Measurements from ENCODE around the gene PNKP. TPM values are rescaled to one million over a fixed set of nuclear protein-coding genes. Genes with fewer than 3 reads are reported as not detected.

The PNKP gene
- total RNA-seq (2014; rRNA removed; shearing (Covaris generic)) = 90.2 and 111 TPM in 2 replicates

DNA sequence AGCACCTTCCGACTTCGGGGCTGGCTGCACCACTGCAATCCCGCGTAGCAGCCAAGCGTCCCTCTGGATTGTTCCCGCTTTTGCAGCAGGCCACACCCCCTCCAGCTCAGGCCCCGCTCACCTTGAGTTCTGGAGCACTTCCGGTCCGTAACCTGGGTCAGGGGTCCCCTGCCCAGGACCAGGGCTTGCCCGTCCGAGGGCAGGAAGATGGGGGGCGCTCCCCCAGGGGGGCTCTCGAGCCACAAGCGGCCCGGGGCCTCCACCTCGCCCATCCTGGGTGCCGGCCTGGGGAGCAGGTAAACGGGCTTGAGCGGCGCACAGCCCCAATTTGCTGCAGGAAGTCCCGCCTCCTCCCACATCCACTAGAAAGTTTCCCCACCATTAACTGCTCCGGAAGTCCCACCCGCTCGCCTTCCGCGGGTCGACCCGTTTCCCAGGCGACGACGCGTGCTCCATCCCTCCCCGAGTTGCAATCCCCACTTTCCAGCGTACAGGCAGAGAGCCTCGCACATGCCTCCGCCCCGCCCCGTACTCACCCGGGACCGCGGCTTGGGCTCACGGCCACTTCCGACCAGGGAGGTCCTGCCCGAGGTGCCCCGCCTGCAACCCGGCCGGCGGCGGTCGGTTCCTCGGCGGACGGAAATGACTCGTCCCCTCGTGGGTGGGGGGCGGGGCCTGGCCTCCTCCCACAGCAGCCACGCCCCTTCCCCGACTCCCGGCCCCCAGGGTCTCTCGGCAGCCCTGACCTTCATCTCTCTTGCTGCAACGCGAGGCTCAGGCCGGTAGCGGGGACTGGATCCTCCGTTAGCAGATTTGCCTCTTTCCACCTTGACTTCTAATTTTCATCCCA is at the start of gene PNKP:
TSS of gene PNKP (minus strand) at position 644 of the 850 bp plus-strand sequence. CDS start at position 272, 372 bp downstream.
- in situ Hi-C loops (cut with HindIII; ENCODE audit: low sequenced_read_pairs) = no loop called here
- peak; percentile 96 for DNase-seq (ENCODE audit: low spot score)

DNA sequence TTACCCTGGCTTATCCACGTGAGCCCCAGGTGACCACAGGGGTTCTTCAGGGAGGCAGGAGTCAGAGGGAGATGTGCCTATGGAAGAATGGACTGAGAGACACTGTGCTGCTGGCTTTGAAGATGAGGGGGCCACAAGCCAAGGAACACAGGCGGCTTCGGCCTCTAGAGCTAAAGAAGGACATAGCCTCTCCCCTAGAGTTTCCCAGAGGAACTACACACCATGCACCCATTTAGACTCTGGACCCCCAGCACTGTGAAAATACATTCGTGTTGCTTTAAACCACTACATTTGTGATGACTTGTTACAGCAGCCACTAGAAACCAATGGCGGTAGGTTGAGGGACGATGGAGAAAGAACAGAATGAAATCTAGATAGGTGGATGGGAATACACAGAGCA is 47.9 kb upstream of the PNKP start:
- DNase-seq (ENCODE audit: low spot score) = no peak
- in situ Hi-C loops (cut with HindIII; ENCODE audit: low sequenced_read_pairs) = no loop called here

DNA sequence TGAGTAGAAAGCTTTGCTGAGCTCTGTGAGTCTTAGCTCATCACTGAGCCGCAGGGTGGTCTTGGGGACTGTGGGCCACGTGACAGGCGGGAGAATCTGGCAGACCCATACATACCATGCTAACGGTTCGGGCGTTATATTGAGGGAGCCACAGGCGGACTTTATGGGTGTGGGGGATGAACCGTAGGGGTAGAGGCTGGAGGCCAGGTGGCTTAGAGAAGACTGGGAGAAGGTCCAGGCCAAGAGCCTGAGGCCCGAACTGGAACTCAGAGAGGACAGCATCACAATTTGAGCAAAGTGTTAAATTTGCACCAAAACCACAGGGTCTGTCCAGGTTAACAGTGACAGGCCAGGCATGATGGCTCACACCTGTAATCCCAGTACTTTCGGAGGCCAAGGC is 46.3 kb upstream of the PNKP start:
- DNase-seq (ENCODE audit: low spot score) = no peak
- in situ Hi-C loops (cut with HindIII; ENCODE audit: low sequenced_read_pairs) = no loop called here

DNA sequence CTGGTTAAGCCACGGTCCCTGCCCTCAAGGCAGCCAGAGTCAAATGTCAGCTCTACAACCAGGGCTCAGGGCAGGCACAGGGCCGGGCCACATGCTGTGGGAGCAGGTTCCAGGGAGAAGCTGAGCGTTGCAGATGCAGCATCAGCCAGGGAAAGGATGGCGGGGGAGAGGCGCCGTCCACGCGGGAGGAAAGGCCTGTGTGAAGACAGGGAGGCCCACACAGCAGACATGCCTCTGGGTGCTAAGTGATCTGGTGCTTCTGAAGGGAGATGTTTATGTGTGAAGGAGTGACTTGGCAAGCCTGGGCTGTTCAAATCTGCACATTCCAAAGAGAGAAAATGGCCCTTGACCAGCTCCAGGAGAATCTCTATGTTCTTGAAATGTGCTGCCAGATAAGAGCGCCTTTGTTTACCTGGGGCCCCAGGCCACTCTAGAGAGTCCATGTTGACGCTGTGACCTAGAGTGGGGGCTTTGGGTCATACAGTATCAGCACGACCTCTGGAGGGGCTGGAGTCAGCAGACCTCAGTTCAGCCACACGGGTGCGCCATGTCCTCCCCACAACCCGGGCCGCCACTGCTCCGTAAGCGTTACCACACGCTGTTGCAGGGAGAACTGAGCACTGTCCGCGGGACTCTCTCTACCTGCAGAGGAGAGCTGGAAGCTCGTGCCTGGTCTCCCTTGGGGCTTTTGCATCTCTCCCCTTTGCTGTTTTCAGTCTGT is 45.7 kb upstream of the PNKP start:
- in situ Hi-C loops (cut with HindIII; ENCODE audit: low sequenced_read_pairs) = no loop called here
- DNase-seq (ENCODE audit: low spot score) = no peak

DNA sequence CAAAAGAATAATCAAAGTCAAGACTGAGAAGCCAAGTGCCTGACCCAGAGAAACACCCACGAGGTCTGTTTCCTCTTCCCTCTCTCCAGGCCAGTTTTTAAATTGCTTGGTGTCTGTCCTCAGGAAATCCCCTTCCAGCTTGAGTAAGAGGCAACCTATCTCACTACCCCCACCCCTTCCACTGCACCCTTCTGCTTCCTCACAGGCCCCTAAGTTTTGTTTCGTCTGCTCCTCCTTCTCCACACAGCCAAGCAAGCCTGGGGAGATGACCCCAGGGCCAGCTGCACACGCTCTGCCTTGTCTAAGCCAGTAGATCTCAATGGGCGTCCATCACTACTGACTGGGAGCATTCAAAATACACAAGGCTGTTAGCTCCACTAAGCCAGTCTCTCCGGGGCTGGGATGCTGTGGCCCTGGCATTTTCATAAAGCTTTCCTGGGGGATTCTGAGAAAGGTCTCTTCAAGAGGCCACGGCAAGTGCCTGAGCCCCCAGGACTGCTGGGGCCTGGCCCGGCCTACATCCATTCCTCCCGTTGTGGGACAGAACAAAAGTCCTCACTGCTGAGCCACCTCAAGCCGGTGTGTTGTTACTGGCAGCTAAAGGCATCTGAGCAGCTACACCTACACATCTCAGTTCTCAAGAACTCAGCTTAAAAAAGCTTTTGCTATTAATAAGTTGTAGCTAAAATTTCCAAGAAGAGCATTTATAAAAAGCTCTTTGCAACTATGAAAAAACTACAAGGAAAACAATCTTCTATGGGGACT is 44.2 kb upstream of the PNKP start:
- in situ Hi-C loops (cut with HindIII; ENCODE audit: low sequenced_read_pairs) = no loop called here
- no peak for DNase-seq (ENCODE audit: low spot score)

DNA sequence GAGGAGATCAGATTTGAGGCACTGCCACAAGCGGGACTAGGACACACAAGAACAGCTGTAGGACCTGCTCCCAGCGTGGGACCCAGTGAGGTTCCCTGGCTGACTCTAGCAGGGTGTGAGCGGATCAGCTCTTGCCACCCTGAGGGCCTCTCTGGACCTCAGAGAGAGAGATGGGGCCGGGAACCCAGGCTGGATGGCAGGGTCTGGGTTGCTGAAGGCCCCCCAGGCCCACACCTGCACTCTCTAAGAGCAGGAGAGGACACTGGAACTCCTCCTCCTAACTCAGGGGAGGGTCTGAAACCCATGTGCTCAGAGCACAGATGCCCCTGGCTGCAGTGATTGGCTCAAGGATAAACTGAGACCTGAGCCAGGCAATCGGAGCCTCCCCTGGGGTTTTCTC is 42.8 kb upstream of the PNKP start:
- no peak for DNase-seq (ENCODE audit: low spot score)
- in situ Hi-C loops (cut with HindIII; ENCODE audit: low sequenced_read_pairs) = no loop called here

DNA sequence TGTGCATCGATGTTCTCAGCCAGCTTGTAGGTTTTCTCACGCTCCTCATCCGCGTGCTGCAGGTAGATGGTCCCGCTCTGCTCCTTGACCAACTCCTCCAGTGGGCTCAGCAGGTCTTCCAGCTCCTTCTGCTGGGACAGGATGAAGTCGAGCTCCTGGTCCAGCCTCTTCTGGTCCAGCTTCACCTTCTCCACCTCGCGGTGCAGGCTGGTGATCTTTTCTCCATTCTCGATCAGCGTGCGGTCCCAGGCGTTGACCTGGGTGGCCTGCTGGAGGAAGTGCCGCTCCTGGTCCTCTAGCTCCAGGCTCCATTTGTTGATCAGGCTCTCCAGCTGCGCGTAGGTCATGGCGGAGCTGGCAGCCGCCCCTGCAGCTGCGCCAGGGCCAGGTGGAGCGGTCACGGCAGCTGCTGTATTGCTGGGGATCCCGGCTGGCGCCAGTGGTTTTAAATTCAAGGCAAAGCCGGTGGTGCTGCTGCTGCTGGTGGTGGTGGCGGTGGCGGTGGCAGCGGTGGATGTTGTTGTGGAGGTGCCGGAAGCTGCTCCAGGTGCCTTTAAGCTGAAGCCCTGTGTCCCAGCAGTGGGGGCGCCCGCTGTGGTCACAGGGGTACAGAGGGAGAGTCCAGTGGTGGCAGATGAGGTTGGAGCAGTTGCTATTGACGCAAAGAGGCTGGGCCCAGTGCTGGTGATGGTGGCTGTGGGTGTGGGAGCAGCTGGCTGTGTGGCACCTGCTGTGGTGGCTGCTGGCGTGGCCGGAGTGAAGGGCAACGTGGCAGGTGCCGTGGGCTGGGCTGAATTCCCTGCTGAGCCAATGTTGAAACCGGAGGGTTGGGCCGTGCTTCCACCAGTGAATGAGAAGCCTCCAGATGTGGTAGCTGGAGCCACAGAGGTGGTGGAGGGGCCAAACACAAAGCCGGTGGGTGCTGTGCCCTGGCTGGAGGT is 41.4 kb upstream of the PNKP start:
- in situ Hi-C loops (cut with HindIII; ENCODE audit: low sequenced_read_pairs) = no loop called here
- DNase-seq (ENCODE audit: low spot score) = no peak

DNA sequence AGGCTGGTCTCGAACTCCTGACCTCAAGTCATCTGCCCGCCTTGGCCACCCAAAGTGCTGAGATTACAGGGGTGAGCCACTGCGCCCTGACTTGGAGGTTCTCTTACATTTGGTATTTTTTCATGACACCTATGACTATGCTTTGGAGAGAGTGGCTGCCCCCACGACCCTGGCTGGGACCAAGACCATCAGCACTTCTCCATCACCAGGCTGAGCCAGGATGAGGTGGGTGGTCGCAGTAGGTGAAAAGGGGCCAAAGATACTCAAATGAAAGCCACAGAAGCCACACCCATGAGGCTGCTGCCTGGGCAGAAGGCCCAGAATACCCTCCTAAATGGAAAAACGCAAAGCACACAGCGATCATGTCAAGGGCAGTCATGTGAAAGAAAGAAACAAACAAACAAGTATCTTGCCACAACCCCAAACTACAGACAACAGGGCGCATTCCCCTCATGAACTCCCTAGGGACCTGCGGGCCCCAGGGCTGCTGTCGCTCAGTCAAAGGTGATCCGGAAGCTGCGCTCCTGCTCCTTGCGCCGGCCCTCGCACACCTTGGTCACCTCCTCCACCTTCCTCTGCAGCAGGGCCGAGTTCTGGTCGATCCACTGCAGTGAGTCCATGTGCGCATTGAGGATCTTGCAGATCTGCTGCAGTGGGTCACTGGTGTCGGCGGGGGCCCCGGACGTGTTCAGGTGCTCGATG is 40.5 kb upstream of the PNKP start:
- in situ Hi-C loops (cut with HindIII; ENCODE audit: low sequenced_read_pairs) = no loop called here
- DNase-seq (ENCODE audit: low spot score) = no peak

DNA sequence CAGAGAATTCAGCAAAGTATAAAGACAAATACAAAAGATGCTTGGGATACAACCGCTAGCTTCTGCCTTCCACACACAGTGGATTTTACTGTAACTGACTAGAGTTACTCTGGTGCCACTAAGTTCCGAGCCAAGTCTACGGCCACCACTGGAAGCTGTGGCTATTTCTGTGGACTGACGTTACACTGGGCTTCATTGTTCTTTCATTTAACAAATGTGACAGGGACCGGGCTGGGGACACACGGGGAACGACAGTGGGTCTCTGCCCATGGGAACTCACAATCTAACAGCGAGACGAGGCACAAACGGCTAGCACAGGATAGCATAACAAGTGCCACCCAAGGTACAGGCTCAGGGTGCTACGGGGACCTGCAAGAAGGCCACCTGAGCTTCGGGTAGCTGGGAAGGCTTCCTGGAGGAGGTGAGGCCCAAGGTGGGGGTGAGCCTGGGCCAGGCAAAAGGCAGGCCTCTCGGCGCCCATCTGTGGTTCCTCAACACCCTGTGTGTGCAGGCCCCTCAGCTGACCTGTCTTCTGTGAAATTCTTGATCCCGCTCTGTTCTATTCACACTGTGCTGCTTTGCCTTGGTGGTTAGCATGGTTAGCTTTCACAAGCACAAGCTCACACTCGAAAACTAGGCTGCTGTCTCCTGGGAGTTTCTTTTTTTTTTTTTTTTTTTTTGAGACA is 39.6 kb upstream of the PNKP start:
- in situ Hi-C loops (cut with HindIII; ENCODE audit: low sequenced_read_pairs) = no loop called here

DNA sequence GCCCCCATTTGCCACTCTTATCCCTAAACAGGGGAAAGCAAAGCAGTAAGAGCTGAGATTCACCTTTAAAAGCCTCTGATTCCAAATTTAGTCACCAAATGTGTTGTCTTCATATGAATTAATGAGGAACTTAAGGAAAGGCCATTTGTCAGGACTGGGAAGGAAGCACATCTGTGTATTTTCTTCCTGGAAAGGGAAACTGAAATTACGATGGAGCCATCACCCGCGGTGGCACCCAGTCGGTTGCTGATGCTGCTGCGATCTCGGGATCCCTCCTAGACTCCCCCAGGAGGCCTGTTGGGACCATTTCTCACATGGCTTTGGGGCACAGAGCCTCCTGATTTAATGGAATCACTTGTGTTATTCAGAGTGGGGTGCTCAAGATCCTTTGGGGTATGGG is 36.8 kb upstream of the PNKP start:
- no peak for DNase-seq (ENCODE audit: low spot score)
- in situ Hi-C loops (cut with HindIII; ENCODE audit: low sequenced_read_pairs) = no loop called here

More for the DNA sequence above, 39.6 kb upstream of the PNKP start:
- no peak for DNase-seq (ENCODE audit: low spot score)

DNA sequence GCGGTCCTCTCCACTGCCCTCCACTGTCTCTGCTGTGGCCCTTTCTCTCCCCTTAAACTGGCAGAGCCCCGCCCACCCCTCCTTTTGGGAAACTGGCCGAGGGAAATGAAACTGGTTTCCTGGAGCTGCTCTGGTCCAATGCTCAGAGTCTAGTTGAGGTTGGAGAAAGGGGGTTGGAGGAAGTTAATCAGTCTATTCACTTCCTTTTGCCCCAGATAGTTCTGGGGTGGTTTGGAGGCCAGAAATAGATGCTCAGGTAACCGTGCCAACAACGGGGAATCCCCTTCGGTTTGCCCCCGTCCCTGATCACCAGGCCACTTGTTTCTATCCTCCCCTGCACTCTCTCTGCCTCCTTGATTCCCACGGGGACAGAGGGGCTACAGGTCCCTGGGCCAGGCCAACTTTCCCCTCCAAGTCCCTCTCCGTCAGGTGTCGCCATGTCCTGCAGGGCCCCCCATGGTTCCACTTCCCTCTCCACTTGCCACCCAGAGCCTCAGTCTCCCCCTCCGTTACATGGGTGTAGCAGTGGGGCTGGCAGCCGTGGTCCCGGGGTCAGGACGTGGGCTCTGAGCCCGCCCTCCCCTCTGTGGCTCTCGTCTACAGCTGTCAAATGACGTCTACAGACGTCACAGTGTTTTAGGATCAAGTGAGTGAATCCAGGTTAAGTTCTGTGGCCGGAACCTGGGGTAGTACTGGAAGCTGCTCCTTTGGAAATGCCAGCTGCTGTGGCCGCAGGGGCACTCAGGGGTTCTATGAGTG is 29.7 kb upstream of the PNKP start, which contains the start of gene IL4I1:
TSS of gene IL4I1 (minus strand) at position 25 of the 759 bp plus-strand sequence. CDS start 727 bp downstream, outside the sequence.
- in situ Hi-C loops (cut with HindIII; ENCODE audit: low sequenced_read_pairs) = no loop called here
- DNase-seq (ENCODE audit: low spot score) = no peak

DNA sequence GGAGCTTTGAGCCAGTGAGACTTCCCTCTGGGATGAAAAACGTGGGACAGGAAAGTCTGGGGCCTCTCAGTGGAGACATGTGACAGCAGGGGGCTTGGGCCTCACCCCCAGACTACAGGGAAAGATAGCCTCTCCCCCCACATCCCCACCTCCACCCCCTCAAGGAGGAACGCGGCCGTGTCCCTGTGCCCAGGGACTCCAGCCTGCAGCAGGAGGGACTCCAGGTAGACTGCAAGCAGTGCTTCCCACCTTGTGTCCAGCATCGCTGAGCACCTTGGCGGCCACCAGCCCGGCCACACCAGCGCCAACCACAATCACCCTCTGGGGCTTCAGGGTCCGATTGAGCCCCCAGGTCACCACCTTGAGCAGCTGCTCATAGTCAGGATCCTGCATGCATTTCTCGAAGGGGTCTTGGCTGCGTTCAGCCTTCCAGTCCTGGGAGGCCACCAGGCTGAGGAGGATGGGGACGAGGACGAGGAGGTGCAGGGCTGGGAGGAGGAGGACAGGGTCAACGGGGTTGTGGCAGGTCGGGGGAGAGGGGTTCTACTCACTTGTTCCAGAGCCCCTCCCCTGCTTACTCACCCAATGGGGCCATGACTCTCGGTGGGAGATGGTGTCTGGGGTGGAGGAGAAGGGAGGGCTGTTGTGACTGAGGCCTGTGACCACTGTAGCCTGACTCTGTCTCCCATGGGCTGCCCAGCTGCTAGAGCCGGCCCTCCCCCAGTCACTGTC is 28.4 kb upstream of the PNKP start:
- DNase-seq (ENCODE audit: low spot score) = no peak

DNA sequence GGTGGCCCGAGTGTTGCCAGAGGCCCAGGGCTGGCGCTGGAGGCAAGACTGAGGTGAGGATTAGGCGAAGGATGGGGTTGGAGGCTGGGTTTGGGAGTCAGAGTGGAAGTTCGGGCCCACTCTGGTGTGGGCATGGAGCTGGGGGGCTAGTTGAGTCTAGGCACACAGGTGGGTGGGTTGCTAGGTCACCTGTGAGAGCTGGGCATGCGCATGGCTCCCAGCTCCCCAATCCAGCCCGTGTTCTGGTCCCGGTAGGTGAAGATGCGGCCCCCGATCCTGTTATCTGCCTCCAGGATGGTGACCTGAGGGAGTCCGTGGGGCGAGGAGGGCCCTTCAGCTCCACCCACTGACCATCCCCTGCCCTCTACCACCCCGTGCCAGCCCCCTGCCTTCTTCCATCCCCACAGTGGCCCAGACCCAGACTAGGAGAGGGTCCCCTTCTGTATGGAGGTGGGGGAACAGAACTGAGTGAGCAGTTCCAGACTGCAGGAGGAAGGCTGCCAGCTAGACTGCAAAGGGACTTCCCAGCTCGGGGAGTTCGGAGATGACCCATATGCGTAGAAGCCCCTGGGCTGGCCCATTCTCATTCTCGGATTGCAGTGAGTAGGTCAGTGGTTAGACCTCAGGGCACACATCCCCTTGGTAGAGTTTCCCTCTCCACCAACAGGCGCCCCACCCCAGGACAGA is 27.6 kb upstream of the PNKP start:
- in situ Hi-C loops (cut with HindIII; ENCODE audit: low sequenced_read_pairs) = no loop called here
- DNase-seq (ENCODE audit: low spot score) = no peak

More for the DNA sequence above, 28.4 kb upstream of the PNKP start:
- in situ Hi-C loops (cut with HindIII; ENCODE audit: low sequenced_read_pairs) = no loop called here

DNA sequence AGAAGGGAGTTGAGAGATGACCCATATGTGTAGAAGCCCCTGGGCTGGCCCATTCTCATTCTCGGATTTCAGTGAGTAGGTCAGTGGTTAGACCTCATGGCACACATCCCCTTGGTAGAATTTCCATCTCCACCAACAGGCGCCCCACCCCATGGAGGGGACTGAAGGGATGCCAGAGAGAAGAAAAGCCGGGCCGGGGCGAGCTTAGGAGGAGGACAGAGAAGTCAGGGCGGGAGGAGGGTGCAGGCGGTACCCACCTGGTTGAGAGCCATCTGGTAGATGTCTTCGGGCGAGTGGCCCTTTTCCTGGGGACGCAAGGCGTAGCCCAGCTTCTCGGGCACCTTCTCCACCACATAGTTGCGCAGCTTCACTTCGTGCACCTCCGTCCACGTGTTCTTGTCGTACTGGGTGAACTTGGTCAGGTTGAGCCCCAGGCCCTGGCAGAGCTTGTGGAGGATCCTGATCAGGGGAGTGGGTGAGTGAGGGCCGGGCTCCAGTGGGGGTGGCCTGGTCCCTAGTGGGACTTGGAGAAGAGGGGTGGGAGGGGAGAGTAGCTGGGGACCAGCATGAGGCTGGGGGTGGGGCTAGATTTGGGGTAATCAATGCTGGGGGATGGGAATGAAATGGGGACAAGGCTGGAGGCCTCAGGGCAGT is 26.8 kb upstream of the PNKP start:
- in situ Hi-C loops (cut with HindIII; ENCODE audit: low sequenced_read_pairs) = no loop called here
- DNase-seq (ENCODE audit: low spot score) = no peak

DNA sequence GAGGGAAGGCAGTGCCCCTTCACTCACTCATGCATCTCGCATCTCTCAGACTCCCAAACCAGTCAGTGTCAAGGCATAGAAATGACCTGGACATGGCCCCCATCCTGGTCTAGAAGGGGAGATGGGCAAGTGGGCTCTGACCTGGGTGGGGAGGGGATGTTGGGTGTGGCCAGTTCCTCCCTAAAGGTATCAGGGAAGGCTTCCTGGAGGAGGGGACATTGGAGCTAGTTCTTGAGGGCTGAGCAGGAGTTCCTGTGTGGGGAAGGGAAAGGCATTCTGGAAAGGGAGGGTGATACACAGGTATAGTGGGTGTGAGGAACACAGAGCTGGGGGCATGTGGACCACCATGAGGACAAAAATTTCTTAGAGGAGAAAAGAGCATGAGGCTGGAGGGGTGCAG is 25.3 kb upstream of the PNKP start:
- in situ Hi-C loops (cut with HindIII; ENCODE audit: low sequenced_read_pairs) = no loop called here
- DNase-seq (ENCODE audit: low spot score) = no peak
